Progenitor cell of endocrine pancreas (in vitro differentiated cells): ENCODE measurements around the gene LRRC63. TPM values are rescaled to one million over a fixed set of nuclear protein-coding genes. Genes with fewer than 3 reads are reported as not detected.
A peak's percentile ranks its signal among the peaks of the same experiment; 100 is the strongest.

Experiments
- DNase-seq: peaks from one replicate; pipeline ENCODE4 v3.0.0; 2021; ENCODE audit warnings: low spot score; ENCODE audit not compliant: unreplicated experiment
- H3K27ac Mint-ChIP-seq: 2 replicates; pipeline ENCODE4 v1.8.0; 2021; ENCODE audit warnings: mild to moderate bottlenecking, moderate library complexity, mixed read lengths
- H3K27me3 Mint-ChIP-seq: 2 replicates; pipeline ENCODE4 v1.8.0; 2021; ENCODE audit warnings: mixed read lengths
- H3K36me3 Mint-ChIP-seq: 2 replicates; pipeline ENCODE4 v1.8.0; 2022; ENCODE audit warnings: mixed read lengths; ENCODE audit not compliant: insufficient read depth
- H3K4me1 Mint-ChIP-seq: 2 replicates; pipeline ENCODE4 v1.8.0; 2021; ENCODE audit warnings: low read depth, mixed read lengths
- H3K4me3 Mint-ChIP-seq: 2 replicates; pipeline ENCODE4 v1.8.0; 2021; ENCODE audit warnings: low read depth, mild to moderate bottlenecking, moderate library complexity, mixed read lengths
- H3K9me3 Mint-ChIP-seq: 2 replicates; pipeline ENCODE4 v1.8.0; 2021; ENCODE audit warnings: low read depth, mixed read lengths
- total RNA-seq: library from RNA; stranded (reverse); gene quantifications from 2 replicates; pipeline ENCODE4 v1.2.1, GENCODE V29; 2021
- TF ChIP-seq, protein P1 (sequence below): fragments of 200-600 bp; sonication (generic); IDR thresholded peaks from one replicate; pipeline ENCODE4 v1.5.0; 2021; ENCODE audit warnings: antibody characterized with exemption, mild to moderate bottlenecking; ENCODE audit not compliant: unreplicated experiment

The LRRC63 gene
- total RNA-seq, 1 donor from 2014 or later, result 0.24 TPM

DNA sequence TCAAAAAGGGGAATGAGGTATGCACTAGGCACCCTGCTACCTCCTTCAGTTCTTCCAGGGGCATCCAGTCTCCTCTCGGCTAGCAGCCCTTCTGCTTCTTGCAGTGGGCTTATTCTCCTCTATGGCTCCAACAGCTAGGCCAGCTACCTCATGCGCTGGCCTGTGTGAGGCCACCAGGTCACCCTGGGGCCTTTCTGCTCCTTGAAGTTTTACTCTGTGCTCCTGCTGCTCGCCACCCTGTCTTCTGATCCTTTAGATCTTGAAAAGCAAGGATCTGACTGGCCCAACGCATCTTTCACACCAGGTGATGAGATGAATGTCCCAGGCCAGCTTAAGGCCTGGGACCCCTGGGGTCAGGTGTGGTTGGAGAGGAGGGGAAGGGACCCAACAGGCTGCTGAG is 109.1 kb downstream of the LRRC63 start:
- H3K36me3 Mint-ChIP-seq, result no peaks in the 10 kb centered on the region
- no peaks in the 10 kb centered on the region for H3K4me1 Mint-ChIP-seq
- TF ChIP-seq, protein P1, sequence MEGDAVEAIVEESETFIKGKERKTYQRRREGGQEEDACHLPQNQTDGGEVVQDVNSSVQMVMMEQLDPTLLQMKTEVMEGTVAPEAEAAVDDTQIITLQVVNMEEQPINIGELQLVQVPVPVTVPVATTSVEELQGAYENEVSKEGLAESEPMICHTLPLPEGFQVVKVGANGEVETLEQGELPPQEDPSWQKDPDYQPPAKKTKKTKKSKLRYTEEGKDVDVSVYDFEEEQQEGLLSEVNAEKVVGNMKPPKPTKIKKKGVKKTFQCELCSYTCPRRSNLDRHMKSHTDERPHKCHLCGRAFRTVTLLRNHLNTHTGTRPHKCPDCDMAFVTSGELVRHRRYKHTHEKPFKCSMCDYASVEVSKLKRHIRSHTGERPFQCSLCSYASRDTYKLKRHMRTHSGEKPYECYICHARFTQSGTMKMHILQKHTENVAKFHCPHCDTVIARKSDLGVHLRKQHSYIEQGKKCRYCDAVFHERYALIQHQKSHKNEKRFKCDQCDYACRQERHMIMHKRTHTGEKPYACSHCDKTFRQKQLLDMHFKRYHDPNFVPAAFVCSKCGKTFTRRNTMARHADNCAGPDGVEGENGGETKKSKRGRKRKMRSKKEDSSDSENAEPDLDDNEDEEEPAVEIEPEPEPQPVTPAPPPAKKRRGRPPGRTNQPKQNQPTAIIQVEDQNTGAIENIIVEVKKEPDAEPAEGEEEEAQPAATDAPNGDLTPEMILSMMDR, result no peak
- no peak overlapping the region for H3K4me3 Mint-ChIP-seq
- H3K27ac Mint-ChIP-seq, result no peak overlapping the region
- H3K9me3 Mint-ChIP-seq, result no peaks in the 10 kb centered on the region
- no peak for DNase-seq
- H3K27me3 Mint-ChIP-seq, result no peaks in the 10 kb centered on the region

- H3K36me3 Mint-ChIP-seq, result no peaks in the 10 kb centered on the region
- no peak overlapping the region for H3K4me3 Mint-ChIP-seq
- H3K27me3 Mint-ChIP-seq, result no peaks in the 10 kb centered on the region
- H3K9me3 Mint-ChIP-seq, result peaks cover 6% of the 10 kb centered on the region
- peak overlapping the region; percentile 47 for H3K27ac Mint-ChIP-seq
- TF ChIP-seq, protein P1, result peak; percentile 89
- no peaks in the 10 kb centered on the region for H3K4me1 Mint-ChIP-seq
- DNase-seq, result peak; percentile 46
These were observed 109.9 kb downstream of the LRRC63 start for GRCh38 chr13:46321494-46322225.

DNA sequence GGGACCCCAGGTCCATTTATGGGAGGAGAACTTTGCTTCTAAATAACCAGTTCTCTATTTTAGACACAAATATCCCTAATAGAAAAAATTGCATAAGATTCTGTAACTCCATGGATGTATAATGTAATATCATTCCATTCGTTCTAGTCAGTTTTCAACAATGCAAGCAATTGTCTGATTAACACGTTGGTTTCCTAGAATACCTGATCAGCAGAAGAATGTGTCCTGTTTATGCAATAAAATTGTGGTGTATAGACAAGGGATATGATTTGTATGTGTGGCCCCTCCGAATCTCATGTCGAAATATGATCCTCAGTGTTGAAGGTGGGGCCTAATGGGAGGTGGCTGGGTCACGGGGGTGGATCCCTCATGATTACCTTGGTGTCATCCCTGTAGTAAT is 113.2 kb downstream of the LRRC63 start:
- Mint-ChIP-seq H3K27ac (no peak overlapping the region), H3K4me3 (no peak overlapping the region), H3K27me3 (peaks cover 9% of the 10 kb centered on the region), H3K4me1 (no peaks in the 10 kb centered on the region), H3K36me3 (no peaks in the 10 kb centered on the region), H3K9me3 (peaks cover 6% of the 10 kb centered on the region)
- TF ChIP-seq, protein P1, result no peak
- DNase-seq, result no peak

Other genes starting within 250 kb of the LRRC63 start
- gene ZC3H13, start 159.2 kb upstream of the LRRC63 start, total RNA-seq, result 61.4 and 65.9 TPM in 2 replicates
- gene CPB2, start 106.9 kb upstream of the LRRC63 start, total RNA-seq, result not detected in 2 replicates
- gene LCP1, start 29.8 kb upstream of the LRRC63 start, total RNA-seq, result 8.3 and 17.0 TPM in 2 replicates
- gene RUBCNL, start 175.3 kb downstream of the LRRC63 start, total RNA-seq, result 1.4 and 2.1 TPM in 2 replicates